Stimulated activated naive B cell treated with anti-CD40 and anti-IgM and Interleukin-4, amounts not matched to agents 10 μg/mL and 1 μg/mL and 100 μg/mL, for 72 hours (primary cell): ENCODE measurements around the gene TP53I13.

ENCODE experiments used
- ATAC-seq, 2 donors: fragments of 150-1000 bp; cut with Tn5 transposase; replicated peaks; 2 replicates each; pipeline ENCODE4 v1.10.0; 2021; ENCODE audit warnings: moderate library complexity in 1 of 2
- DNase-seq: peaks from one replicate; pipeline ENCODE4 v3.0.0; 2021
- H3K27ac Mint-ChIP-seq: one replicate; pipeline ENCODE4 v1.8.0; 2022; ENCODE audit warnings: mild to moderate bottlenecking, mixed read lengths
- H3K27me3 Mint-ChIP-seq, 2 donors: one replicate each; pipeline ENCODE4 v1.8.0; 2022; ENCODE audit warnings: mixed read lengths in 2 of 2
- H3K36me3 Mint-ChIP-seq, 2 donors: one replicate each; pipeline ENCODE4 v1.8.0; 2022; ENCODE audit warnings: mixed read lengths in 2 of 2, mild to moderate bottlenecking in 1 of 2
- H3K4me1 Mint-ChIP-seq, 2 donors: one replicate each; pipeline ENCODE4 v1.8.0; 2022; ENCODE audit warnings: mixed read lengths in 2 of 2, mild to moderate bottlenecking in 1 of 2
- H3K4me3 Mint-ChIP-seq, 2 donors: one replicate each; pipeline ENCODE4 v1.8.0; 2022; ENCODE audit warnings: mild to moderate bottlenecking in 2 of 2, mixed read lengths in 2 of 2, moderate library complexity in 1 of 2
- H3K9me3 Mint-ChIP-seq, 2 donors: one replicate each; pipeline ENCODE4 v1.8.0; 2022; ENCODE audit warnings: mixed read lengths in 2 of 2, mild to moderate bottlenecking in 1 of 2

The TP53I13 gene

GRCh38 chr17:29590411-29591145 lies 22.1 kb downstream of the TP53I13 start:
- Mint-ChIP-seq H3K36me3 (peaks cover 0 to 2% of the 10 kb centered on the region in 2 donors), H3K4me1 (peaks cover 38 to 71% of the 10 kb centered on the region in 2 donors), H3K27ac (peak overlapping the region; percentile 88), H3K4me3 (peak overlapping the region; percentile 86 to 90), H3K9me3 (no peaks in the 10 kb centered on the region), H3K27me3 (peaks cover 0 to 15% of the 10 kb centered on the region in 2 donors)
- no peak for DNase-seq
- peak in 1 of 2 donors; percentile 2 for ATAC-seq

DNA sequence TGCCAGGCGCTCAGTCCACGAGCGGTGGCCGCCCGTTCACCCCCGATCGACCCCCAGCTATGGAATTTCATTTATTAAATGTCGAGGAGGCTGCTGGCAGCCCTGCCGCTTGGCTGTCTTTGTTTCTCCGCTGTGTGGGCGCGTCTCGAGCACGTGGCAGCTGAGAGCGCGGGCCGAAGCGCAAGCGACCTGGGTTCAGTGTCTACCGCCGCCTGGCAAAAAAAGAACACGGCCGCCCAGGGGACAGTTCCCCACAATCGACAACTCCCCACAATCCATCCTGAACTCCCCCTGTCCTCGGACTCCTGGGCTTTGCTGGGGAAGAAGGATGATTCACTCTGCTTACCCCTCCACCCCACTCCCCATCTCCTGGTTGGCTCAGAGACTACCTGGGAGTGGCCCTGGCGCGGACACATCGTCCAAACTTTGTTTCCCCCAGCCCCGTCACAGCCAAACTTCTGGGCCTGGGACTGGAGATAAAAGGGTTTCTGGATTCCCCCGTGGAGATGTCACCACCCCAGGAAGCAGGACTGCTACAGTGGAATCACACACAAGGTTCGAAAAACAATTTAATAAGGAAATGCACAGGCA lies 22.7 kb downstream of the TP53I13 start:
- peaks cover 34 to 68% of the 10 kb centered on the region in 2 donors for H3K4me1 Mint-ChIP-seq
- H3K27me3 Mint-ChIP-seq = peaks cover 0 to 15% of the 10 kb centered on the region in 2 donors
- peak overlapping the region; percentile 88 for H3K27ac Mint-ChIP-seq

GRCh38 chr17:29591737-29592608 lies 23.5 kb downstream of the TP53I13 start:
- H3K9me3 Mint-ChIP-seq = no peaks in the 10 kb centered on the region
- peak overlapping the region; percentile 31 for H3K27ac Mint-ChIP-seq
- peaks cover 34 to 62% of the 10 kb centered on the region in 2 donors for H3K4me1 Mint-ChIP-seq

More for the DNA sequence above, 22.7 kb downstream of the TP53I13 start:
- DNase-seq (no peak), ATAC-seq (peak; percentile 12 to 24)
- peak overlapping the region; percentile 86 to 90 for H3K4me3 Mint-ChIP-seq
- H3K9me3 Mint-ChIP-seq = no peaks in the 10 kb centered on the region
- peaks cover 0 to 2% of the 10 kb centered on the region in 2 donors for H3K36me3 Mint-ChIP-seq

DNA sequence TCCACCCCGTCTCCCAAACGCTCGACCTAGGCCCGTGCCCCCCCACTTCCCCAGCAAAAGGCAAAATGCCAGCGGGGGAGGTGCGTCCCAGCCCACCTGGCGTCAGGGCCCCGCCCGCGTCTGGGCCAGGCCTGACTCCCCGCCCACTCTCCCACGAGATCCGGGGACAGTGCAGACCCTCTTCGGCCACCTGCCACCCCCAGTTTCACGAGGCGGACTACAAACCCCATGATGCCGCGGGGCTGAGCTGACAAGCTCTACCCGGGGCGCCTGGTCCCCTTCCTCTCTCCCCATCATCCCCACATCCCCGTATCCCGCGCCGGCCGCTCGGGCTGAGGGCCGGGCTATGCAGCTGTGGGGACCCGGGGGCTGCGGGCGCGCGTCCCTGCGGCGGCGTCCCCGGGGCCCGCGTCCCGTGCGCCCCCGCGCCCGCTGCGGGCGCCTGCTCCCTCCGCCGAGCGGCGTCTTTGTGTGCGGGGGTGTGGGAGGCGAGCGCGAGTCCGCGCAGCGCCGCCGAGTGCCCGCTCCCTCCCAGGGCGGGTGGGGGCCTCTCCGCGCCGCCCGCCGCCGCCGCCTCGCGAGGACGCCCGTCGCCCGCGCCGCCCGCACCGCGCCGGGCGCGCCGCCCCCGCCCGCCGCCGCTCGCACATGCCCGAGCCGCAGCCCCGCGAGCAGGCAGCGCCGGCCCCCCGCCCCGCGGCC lies 24.5 kb downstream of the TP53I13 start, which contains the start of gene ANKRD13B:
Gene ANKRD13B (plus strand): TSS at position 283 of the 702 bp plus-strand sequence. CDS start 490 bp downstream, outside the sequence.
- DNase-seq (peak; percentile 43), ATAC-seq (peak in 1 of 2 donors; percentile 19)
- H3K36me3 Mint-ChIP-seq = peaks cover 0 to 4% of the 10 kb centered on the region in 2 donors
- peaks cover 26 to 52% of the 10 kb centered on the region in 2 donors for H3K4me1 Mint-ChIP-seq
- peaks cover 0 to 15% of the 10 kb centered on the region in 2 donors for H3K27me3 Mint-ChIP-seq
- H3K4me3 Mint-ChIP-seq = peak within 1 kb of the TSS; percentile 86 to 90
- H3K9me3 Mint-ChIP-seq = no peaks in the 10 kb centered on the region
- H3K27ac Mint-ChIP-seq = peak within 1 kb of the TSS; percentile 59

More at GRCh38 chr17:29591737-29592608, 23.5 kb downstream of the TP53I13 start:
- Mint-ChIP-seq H3K4me3 (peak overlapping the region; percentile 86 to 90), H3K36me3 (peaks cover 0 to 2% of the 10 kb centered on the region in 2 donors), H3K27me3 (peaks cover 0 to 15% of the 10 kb centered on the region in 2 donors)
- peak; percentile 44 for ATAC-seq
- DNase-seq = peak; percentile 72

DNA sequence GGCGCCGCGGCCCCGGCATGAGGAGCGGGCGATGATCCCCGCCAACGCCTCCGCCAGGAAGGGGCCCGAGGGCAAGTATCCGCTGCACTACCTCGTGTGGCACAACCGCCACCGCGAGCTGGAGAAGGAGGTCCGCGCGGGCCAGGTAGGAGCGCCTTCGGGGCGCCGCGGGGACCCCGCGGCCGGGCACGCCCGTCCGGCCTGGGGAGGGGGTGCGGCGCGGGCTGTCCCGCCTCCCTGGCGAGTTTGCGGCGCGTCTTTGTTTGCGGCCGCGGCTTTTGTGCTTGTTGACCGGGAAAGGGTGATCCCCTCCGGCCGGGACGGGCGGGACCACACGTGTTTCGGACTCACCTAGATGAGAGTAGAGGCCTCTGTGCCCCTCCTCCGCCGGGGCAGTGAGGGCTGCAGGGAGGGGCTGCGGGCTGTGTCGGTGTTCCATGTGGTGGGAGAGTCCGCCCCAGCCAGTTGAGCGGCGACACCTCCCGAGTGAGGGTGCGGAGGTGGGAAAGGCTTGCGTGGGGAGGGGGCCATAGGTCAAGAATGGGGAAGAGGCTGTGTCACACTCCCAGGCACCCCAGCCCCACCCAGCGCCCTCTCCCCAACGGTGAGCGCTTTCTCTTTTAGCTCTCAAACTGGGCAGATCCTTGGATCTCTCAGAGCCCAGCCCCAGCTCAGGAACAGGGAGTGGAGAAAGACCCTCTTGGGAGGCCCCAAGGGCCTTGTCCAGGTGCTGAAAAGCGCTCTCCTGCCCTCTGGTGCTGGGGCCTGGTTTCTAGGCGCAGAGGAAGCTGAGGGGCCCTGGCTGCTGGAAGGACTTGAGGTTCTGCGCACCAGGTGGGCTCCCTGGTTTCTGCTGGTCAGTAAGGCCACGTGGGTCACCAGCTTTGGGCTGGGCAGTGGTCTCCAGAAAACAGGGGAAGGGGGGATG lies 25.4 kb downstream of the TP53I13 start:
- peaks cover 0 to 15% of the 10 kb centered on the region in 2 donors for H3K27me3 Mint-ChIP-seq
- DNase-seq (no peak), ATAC-seq (no peak)
- no peaks in the 10 kb centered on the region for H3K9me3 Mint-ChIP-seq
- H3K27ac Mint-ChIP-seq = peak overlapping the region; percentile 59
- H3K36me3 Mint-ChIP-seq = peaks cover 0 to 2% of the 10 kb centered on the region in 2 donors
- peaks cover 24 to 44% of the 10 kb centered on the region in 2 donors for H3K4me1 Mint-ChIP-seq
- peak overlapping the region; percentile 82 to 83 for H3K4me3 Mint-ChIP-seq

DNA sequence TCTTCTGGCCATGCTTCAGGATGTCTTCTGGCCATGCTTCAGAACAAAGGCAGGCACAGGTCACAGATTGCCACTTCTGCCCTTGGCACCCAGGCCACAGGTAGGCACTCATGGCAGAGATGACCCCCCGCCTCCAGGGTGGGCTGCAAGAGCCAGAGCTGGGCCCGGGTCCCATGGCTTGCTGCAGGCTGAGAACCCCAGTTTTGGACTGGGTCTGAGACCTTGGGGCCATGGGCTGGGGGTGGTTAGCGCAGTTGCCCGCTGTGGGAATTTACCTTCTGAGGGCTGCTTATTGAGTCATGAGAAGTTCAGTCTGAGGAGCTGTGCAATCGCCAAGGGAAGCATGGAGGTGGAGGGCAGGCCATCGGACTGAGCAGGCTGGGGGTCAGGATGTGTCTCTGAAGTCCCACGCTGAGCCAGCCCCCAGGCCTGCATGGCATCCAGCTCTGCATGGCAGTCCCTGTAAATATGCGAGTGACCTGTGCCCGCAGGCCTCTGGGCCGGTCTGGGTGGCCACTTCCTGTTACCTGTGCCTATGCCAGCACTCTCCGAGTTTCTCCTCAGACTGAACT lies 26.1 kb downstream of the TP53I13 start:
- peaks cover 0 to 15% of the 10 kb centered on the region in 2 donors for H3K27me3 Mint-ChIP-seq
- no peak for ATAC-seq

GRCh38 chr17:29595107-29595942 lies 26.8 kb downstream of the TP53I13 start:
- H3K4me3 Mint-ChIP-seq = no peak overlapping the region
- H3K36me3 Mint-ChIP-seq = peaks cover 0 to 2% of the 10 kb centered on the region in 2 donors
- no peaks in the 10 kb centered on the region for H3K9me3 Mint-ChIP-seq
- no peak overlapping the region for H3K27ac Mint-ChIP-seq
- peaks cover 23 to 41% of the 10 kb centered on the region in 2 donors for H3K4me1 Mint-ChIP-seq
- ATAC-seq (no peak), DNase-seq (no peak)
- peaks cover 0 to 15% of the 10 kb centered on the region in 2 donors for H3K27me3 Mint-ChIP-seq

More for the DNA sequence above, 26.1 kb downstream of the TP53I13 start:
- Mint-ChIP-seq H3K4me3 (peak overlapping the region; percentile 82 to 83), H3K36me3 (peaks cover 0 to 2% of the 10 kb centered on the region in 2 donors), H3K4me1 (peaks cover 25 to 44% of the 10 kb centered on the region in 2 donors), H3K27ac (no peak overlapping the region), H3K9me3 (no peaks in the 10 kb centered on the region)
- no peak for DNase-seq

DNA sequence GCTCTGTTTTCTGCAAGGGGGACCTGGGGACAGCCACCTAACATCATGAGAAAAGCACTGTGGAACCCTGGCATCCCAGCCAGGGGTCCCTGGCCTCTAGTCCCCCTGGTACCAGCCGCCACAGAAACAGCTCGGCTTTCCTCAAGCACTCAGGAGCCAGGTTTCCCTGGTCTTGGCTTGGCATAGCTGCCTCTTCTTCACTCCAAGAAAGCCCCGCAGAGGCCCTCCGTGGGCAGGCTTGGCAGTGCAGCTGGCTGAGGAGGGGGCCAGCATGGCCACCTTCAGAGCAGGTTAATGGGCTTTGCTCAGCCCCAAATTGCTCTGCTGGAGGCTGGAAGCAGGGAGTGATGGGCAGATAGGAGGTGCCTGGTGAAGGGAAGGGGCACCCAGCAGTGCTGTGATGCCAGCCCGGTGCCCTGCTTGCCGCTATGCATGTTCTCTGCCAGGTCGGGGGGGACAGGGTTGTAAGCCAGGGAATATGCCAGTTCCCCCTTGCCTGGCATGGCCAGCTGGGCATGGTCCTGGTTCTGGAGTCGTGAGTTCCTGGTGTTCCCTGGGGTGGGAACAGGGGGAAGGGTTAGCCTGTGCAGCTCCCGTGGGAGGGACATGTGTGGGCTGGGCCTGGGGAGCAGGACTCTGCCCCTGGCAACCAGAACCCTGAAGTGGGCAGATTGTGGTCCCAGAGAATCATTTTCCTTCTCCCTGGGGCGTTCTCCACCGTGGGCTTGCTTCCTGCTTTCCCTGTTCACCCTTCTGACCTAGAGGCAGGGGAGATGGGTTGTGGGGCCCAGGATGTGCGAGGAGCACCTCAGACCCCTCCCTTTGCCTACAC lies 27.7 kb downstream of the TP53I13 start:
- Mint-ChIP-seq H3K27ac (no peak overlapping the region), H3K36me3 (peaks cover 0 to 2% of the 10 kb centered on the region in 2 donors), H3K27me3 (peaks cover 0 to 15% of the 10 kb centered on the region in 2 donors), H3K9me3 (no peaks in the 10 kb centered on the region), H3K4me1 (peaks cover 22 to 40% of the 10 kb centered on the region in 2 donors), H3K4me3 (no peak overlapping the region)
- no peak for ATAC-seq
- no peak for DNase-seq

GRCh38 chr17:29596811-29597210 lies 28.3 kb downstream of the TP53I13 start:
- ATAC-seq (no peak), DNase-seq (no peak)
- no peaks in the 10 kb centered on the region for H3K9me3 Mint-ChIP-seq
- H3K36me3 Mint-ChIP-seq = peaks cover 0 to 2% of the 10 kb centered on the region in 2 donors
- H3K4me3 Mint-ChIP-seq = no peak overlapping the region
- H3K4me1 Mint-ChIP-seq = peaks cover 16 to 34% of the 10 kb centered on the region in 2 donors
- H3K27me3 Mint-ChIP-seq = peaks cover 0 to 15% of the 10 kb centered on the region in 2 donors
- H3K27ac Mint-ChIP-seq = no peak overlapping the region

GRCh38 chr17:29597361-29598172 lies 29.1 kb downstream of the TP53I13 start:
- ATAC-seq = no peak
- H3K27me3 Mint-ChIP-seq = peaks cover 0 to 15% of the 10 kb centered on the region in 2 donors

More at GRCh38 chr17:29597361-29598172, 29.1 kb downstream of the TP53I13 start:
- Mint-ChIP-seq H3K4me3 (no peak overlapping the region), H3K9me3 (no peaks in the 10 kb centered on the region), H3K36me3 (peaks cover 0 to 2% of the 10 kb centered on the region in 2 donors), H3K4me1 (peaks cover 10 to 26% of the 10 kb centered on the region in 2 donors), H3K27ac (no peak overlapping the region)
- no peak for DNase-seq
